Lower lobe of right lung (tissue), 2 donors: ENCODE results near the gene MGAT5. TPM values are rescaled to one million over a fixed set of nuclear protein-coding genes. Genes with fewer than 3 reads are reported as not detected.
A peak's percentile ranks its signal among the peaks of the same experiment; 100 is the strongest.

Experiments used
- ATAC-seq, 2 donors: fragments of 200-7000 bp; cut with Tn5 transposase; one replicate each; pipeline ENCODE4 v1.9.1; 2020 to 2022; ENCODE audit warnings: mild to moderate bottlenecking in 2 of 2, moderate library complexity in 2 of 2
- DNase-seq: peaks from one replicate; pipeline ENCODE4 v3.0.0-alpha.2; 2020
- H3K27ac ChIP-seq: fragments of 200-600 bp; one replicate; pipeline ENCODE4 v1.8.0; 2022
- H3K27me3 ChIP-seq: fragments of 200-600 bp; one replicate; pipeline ENCODE4 v1.8.0; 2022; ENCODE audit warnings: low read depth
- H3K36me3 ChIP-seq: fragments of 200-600 bp; one replicate; pipeline ENCODE4 v1.8.0; 2022; ENCODE audit warnings: mild to moderate bottlenecking
- H3K4me1 ChIP-seq: fragments of 200-600 bp; one replicate; pipeline ENCODE4 v1.8.0; 2022
- H3K4me3 ChIP-seq: fragments of 200-600 bp; one replicate; pipeline ENCODE4 v1.8.0; 2022; ENCODE audit warnings: mild to moderate bottlenecking
- H3K9me3 ChIP-seq: fragments of 200-600 bp; one replicate; pipeline ENCODE4 v1.8.0; 2022
- intact Hi-C: fragments of 100-400 bp; cut with DNase I; formaldehyde crosslinking; loops from one replicate; pipeline ENCODE4 v1.11.0; 2022
- total RNA-seq: library from RNA; stranded (reverse); fragmentation: NEBNext Ultra II Directional; extraction: Animal tissue kit (Norgen Biotek cat#: 25700); gene quantifications from one replicate; pipeline ENCODE4 v1.2.1, GENCODE V29; 2021
- TF ChIP-seq, protein P1 (sequence below): fragments of 200-600 bp; IDR thresholded peaks from one replicate; pipeline ENCODE4 v1.8.0; 2022; ENCODE audit warnings: antibody characterized with exemption, mild to moderate bottlenecking
- donor health status: DM: no; HTN: yes; CAD: no; lungs with severe emphysema.

MGAT5 gene
- total RNA-seq, 1 donor from 2014 or later, result 61.7 TPM

DNA sequence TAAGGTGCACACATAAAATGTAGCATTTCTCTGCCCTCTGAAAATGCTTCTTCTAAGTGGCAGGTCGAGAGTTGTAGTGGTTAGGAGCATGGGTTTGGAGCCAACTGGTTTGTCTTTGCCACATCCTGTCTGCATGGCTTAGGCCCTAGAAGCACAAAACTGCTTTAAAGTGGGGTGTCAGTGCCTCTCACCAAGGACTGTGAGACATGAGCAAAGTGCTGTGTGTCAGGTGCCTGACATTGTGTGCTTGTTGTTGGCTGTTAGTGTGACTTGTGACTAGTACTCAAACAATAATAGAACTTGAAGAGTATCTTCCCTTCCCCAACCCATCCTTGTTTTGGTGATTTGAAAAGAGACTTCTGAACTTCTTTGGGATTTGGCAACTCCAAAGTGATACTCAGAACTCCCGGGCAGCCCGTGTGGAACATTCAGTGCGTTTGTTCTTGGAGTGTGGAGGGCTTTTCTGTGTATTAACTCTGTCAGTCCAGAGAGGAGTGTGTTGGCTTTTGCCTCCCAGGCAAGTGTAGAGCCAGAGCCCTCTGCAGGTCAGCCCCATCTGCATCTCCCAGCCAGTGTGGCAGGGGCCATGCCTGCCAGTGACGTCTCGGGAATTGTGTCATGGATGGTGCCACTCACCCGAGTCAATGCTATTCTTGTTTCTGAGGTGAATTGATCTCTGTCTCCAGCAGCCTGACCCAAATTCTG, 5.0 kb downstream of the MGAT5 start:
- intact Hi-C loops, result no loop called here
- TF ChIP-seq, protein P1, sequence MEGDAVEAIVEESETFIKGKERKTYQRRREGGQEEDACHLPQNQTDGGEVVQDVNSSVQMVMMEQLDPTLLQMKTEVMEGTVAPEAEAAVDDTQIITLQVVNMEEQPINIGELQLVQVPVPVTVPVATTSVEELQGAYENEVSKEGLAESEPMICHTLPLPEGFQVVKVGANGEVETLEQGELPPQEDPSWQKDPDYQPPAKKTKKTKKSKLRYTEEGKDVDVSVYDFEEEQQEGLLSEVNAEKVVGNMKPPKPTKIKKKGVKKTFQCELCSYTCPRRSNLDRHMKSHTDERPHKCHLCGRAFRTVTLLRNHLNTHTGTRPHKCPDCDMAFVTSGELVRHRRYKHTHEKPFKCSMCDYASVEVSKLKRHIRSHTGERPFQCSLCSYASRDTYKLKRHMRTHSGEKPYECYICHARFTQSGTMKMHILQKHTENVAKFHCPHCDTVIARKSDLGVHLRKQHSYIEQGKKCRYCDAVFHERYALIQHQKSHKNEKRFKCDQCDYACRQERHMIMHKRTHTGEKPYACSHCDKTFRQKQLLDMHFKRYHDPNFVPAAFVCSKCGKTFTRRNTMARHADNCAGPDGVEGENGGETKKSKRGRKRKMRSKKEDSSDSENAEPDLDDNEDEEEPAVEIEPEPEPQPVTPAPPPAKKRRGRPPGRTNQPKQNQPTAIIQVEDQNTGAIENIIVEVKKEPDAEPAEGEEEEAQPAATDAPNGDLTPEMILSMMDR, result no peak
- ATAC-seq, result peak; percentile 43 to 54

DNA sequence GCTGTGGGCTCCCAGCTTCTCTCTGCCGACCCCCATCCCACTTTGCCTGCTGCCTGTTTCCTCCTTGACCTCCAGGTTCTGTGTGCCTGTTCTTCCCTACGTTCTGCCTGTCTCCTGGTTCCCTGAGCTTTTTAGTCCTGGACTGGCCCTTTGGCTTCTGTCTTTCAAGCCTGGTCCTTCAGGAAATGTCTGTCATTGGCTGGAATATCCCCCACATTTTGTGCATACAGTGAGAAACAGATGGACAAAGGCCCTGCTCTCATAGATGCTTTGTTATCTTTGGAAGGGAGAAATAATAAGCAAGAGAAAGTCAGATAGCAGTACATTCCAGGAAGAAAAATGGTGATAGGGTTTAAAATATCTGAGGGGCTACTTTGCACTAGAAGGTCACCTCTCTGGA, 5.7 kb downstream of the MGAT5 start:
- Histone ChIP-seq H3K27ac (no peak overlapping the region), H3K9me3 (no peaks in the 10 kb centered on the region), H3K27me3 (no peaks in the 10 kb centered on the region), H3K4me1 (peaks cover 30% of the 10 kb centered on the region), H3K36me3 (peaks cover 2% of the 10 kb centered on the region), H3K4me3 (no peak overlapping the region)
- DNase-seq (no peak), ATAC-seq (no peak)
- TF ChIP-seq, protein P1, result no peak
- intact Hi-C loops, result no loop called here

More for the DNA sequence above, 5.0 kb downstream of the MGAT5 start:
- no peak for DNase-seq
- peaks cover 5% of the 10 kb centered on the region for H3K36me3 ChIP-seq
- no peak overlapping the region for H3K4me3 ChIP-seq
- no peaks in the 10 kb centered on the region for H3K9me3 ChIP-seq
- no peaks in the 10 kb centered on the region for H3K27me3 ChIP-seq
- no peak overlapping the region for H3K27ac ChIP-seq
- H3K4me1 ChIP-seq, result peaks cover 37% of the 10 kb centered on the region

DNA sequence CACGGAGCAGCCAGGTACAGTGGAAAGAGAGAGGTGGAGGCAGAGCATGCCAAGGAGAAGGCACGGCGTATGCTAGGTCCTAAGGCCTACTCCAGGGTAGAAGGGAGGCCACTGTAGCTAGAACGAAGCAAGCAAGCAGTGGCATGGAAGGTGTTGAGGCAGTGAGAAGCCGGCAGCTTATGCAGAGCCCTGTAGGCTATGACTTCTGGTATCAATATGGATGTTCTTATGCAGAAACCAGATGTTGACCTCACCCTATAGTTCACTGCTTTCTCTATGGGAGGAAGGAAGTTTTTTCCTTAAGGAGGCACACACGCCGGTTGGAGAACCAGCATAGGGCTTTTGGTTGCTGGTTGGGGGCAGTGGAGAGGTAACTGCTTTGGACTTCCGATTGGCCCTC, 6.1 kb downstream of the MGAT5 start:
- DNase-seq, result no peak
- Histone ChIP-seq H3K27me3 (no peaks in the 10 kb centered on the region), H3K4me1 (peaks cover 29% of the 10 kb centered on the region), H3K27ac (no peak overlapping the region), H3K36me3 (no peaks in the 10 kb centered on the region), H3K4me3 (no peak overlapping the region), H3K9me3 (no peaks in the 10 kb centered on the region)
- no peak for ATAC-seq
- intact Hi-C loops, result no loop called here
- TF ChIP-seq, protein P1, result no peak

DNA sequence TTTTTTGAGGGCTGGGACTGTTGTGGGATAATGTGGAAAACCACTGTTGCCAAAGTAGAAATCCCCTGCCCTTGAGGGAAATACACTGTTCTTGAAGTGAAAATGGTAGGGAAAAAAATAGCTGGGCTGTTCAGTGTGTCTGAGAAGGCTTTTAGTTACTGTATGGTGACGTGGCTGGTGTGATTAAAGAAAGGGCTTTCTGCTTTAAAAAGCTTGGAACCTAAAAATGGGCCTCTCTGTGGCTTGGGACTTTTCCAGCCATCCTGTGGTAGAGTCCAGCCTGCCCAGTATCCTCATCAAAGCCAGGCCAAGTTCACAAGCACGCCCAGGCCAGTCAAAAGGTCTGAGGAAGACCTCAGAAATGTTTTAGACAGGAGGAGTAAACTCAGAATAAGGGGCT, 6.8 kb downstream of the MGAT5 start:
- H3K36me3 ChIP-seq, result no peaks in the 10 kb centered on the region
- TF ChIP-seq, protein P1, result no peak
- peaks cover 29% of the 10 kb centered on the region for H3K4me1 ChIP-seq
- intact Hi-C loops, result no loop called here
- no peak overlapping the region for H3K27ac ChIP-seq
- H3K4me3 ChIP-seq, result no peak overlapping the region
- DNase-seq (no peak), ATAC-seq (no peak)
- H3K9me3 ChIP-seq, result no peaks in the 10 kb centered on the region
- no peaks in the 10 kb centered on the region for H3K27me3 ChIP-seq

DNA sequence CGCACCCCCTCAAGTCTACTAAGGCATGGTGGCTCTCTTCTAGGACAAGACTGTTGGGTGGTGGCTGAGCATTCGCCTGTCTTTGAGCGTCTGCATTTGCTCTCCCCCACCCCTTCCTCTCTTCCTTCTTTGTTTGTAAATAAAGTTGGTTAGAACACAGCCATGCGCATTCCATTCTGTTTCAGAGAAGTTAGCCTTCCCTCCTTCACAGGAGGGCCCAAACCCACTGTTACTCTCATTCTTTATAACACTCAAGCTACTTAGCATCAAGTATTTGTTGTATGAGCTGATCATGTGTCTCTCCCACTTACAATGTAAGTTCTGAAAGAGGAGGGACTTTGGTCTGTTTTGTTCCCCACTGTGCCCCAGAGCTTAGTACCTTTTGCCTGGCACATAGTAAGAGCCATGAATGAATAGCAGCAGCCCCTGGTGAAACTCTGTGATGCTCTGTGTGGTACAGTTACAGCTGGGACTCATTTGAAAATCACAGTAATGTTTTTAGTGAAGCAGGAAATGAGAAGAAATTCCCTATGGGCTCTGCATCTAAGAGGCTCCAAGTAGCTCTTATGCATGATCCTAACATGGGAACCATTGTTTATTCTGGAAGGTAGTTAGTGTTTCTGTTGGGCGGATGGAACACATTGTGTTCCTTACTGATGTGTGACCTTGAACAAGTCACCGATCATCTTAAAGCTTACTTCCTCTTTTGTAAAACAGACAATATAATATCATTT, 7.7 kb downstream of the MGAT5 start:
- ATAC-seq (peak; percentile 24 to 46), DNase-seq (no peak)
- H3K36me3 ChIP-seq, result no peaks in the 10 kb centered on the region
- no peak overlapping the region for H3K4me3 ChIP-seq
- intact Hi-C loops, result no loop called here
- H3K4me1 ChIP-seq, result peaks cover 29% of the 10 kb centered on the region
- no peaks in the 10 kb centered on the region for H3K27me3 ChIP-seq
- TF ChIP-seq, protein P1, result no peak
- H3K9me3 ChIP-seq, result no peaks in the 10 kb centered on the region
- no peak overlapping the region for H3K27ac ChIP-seq
